Tibial nerve (tissue), 4 donors: ENCODE data around the gene GFRA4. TPM values are rescaled to one million over a fixed set of nuclear protein-coding genes. Genes with fewer than 3 reads are reported as not detected.

ENCODE experiments used
- DNase-seq, 2 donors: peaks; one replicate each; pipeline ENCODE4 v3.0.0-alpha.2; 2019; ENCODE audit warnings: low spot score in 2 of 2
- H3K27ac ChIP-seq, 4 donors: fragments of 200-600 bp; sonication (generic) in 3 of 4; one replicate each; pipeline ENCODE4 v1.5.1; 2017 to 2019; ENCODE audit warnings: mild to moderate bottlenecking in 1 of 4
- H3K27me3 ChIP-seq, 2 donors: fragments of 200-600 bp; sonication (generic) in 1 of 2; one replicate each; pipeline versions ENCODE4 v1.5.1 to v1.6.0; 2017 to 2019
- H3K36me3 ChIP-seq, 3 donors: fragments of 200-600 bp; sonication (generic); one replicate each; pipeline ENCODE4 v1.5.1; 2018 to 2019
- H3K4me1 ChIP-seq, 4 donors: fragments of 200-600 bp; sonication (generic) in 3 of 4; one replicate each; pipeline ENCODE4 v1.5.1; 2017 to 2019
- H3K4me3 ChIP-seq, 4 donors: fragments of 200-600 bp; sonication (generic) in 3 of 4; one replicate each; pipeline ENCODE4 v1.5.1; 2017 to 2019; ENCODE audit warnings: mild to moderate bottlenecking in 1 of 4, moderate library complexity in 1 of 4
- H3K9me3 ChIP-seq, 4 donors: fragments of 200-600 bp; sonication (generic) in 3 of 4; one replicate each; pipeline ENCODE4 v1.5.1; 2017 to 2019
- EP300 ChIP-seq, 2 donors: sonication (generic); formaldehyde crosslinking; IDR thresholded peaks; one replicate each; pipeline ENCODE4 v1.6.1; 2017; ENCODE audit warnings: antibody characterized with exemption in 2 of 2, mild to moderate bottlenecking in 1 of 2
- POLR2A ChIP-seq, 2 donors: fragments of 450-650 bp; IDR thresholded peaks; one replicate each; pipeline ENCODE4 v1.6.1; 2017; ENCODE audit warnings: antibody characterized with exemption in 2 of 2, mild to moderate bottlenecking in 2 of 2, moderate library complexity in 2 of 2
- WGBS, 2 donors: methylation state at CpG; one replicate each; pipeline ENCODE4 v1.1.5; 2018; 5-methylcytosine and 5-hydroxymethylcytosine counted together
- total RNA-seq, 4 donors: library from RNA; depleted of rRNA; stranded (reverse); fragments of >200 nt; gene quantifications; one replicate each; pipeline ENCODE4 v1.1.0, GENCODE V29; 2016
- TF ChIP-seq, protein P1 (sequence below), 5 experiments: fragments of 200-600 bp in 3 of 5; fragments of 450-650 bp in 2 of 5; sonication (generic) in 3 of 5; IDR thresholded peaks; one replicate each; pipeline ENCODE4 v1.5.1; 2016 to 2019; ENCODE audit warnings: antibody characterized with exemption in 5 of 5, mild to moderate bottlenecking in 3 of 5, moderate library complexity in 2 of 5

Gene GFRA4
- total RNA-seq, 4 donors from 2014 or later = not detected

DNA sequence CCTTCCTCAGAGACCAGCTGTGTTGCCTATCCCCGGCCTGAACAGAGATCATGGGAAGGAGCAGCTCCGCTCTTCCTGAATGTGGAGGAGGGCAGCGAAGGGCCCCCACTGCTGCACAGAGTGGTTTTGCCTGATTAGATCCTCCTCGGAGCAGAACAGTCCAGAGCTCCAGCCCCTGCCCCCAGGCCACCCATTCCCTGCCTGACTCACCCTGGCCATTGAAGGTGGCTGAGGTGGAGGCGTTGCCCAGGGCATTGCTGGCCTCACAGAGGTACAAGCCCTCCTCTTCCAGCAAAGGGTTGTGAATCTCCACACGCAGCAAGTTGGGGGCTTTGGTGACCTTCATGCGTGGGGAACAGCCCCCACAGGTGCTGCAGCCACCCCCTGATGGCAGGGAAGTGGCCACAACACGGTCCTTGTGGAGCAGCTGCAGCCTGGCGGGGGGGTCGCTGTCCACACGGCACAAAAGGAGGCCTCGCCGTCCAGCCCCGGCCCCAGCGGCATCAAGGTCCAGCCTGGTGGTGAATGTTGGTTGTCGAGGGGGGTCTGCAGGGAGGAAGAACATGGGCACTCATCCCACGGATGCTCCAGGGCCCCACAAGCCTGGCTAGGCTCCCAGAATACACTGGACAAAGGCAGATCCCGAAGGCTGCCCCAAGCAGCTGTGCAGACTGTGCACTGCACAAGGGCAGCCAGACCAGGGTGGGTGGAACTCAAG is 34.5 kb upstream of the GFRA4 start:
- Histone ChIP-seq H3K4me3 (no peak overlapping the region), H3K27ac (no peak overlapping the region), H3K4me1 (no peaks in the 10 kb centered on the region), H3K9me3 (peaks cover 0 to 8% (median 0%) of the 10 kb centered on the region in 4 donors), H3K27me3 (no peaks in the 10 kb centered on the region), H3K36me3 (no peaks in the 10 kb centered on the region)
- DNase-seq = no peak
- TF ChIP-seq POLR2A (IDR thresholded peaks at IDR 0.05) (no peak), EP300 (IDR thresholded peaks at IDR 0.05) (no peak)
- TF ChIP-seq, protein P1, sequence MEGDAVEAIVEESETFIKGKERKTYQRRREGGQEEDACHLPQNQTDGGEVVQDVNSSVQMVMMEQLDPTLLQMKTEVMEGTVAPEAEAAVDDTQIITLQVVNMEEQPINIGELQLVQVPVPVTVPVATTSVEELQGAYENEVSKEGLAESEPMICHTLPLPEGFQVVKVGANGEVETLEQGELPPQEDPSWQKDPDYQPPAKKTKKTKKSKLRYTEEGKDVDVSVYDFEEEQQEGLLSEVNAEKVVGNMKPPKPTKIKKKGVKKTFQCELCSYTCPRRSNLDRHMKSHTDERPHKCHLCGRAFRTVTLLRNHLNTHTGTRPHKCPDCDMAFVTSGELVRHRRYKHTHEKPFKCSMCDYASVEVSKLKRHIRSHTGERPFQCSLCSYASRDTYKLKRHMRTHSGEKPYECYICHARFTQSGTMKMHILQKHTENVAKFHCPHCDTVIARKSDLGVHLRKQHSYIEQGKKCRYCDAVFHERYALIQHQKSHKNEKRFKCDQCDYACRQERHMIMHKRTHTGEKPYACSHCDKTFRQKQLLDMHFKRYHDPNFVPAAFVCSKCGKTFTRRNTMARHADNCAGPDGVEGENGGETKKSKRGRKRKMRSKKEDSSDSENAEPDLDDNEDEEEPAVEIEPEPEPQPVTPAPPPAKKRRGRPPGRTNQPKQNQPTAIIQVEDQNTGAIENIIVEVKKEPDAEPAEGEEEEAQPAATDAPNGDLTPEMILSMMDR (IDR thresholded peaks at IDR 0.05) = no peak
- 75 to 76% methylated on average over 15 of the region's 18 CpGs for WGBS, 2 donors

DNA sequence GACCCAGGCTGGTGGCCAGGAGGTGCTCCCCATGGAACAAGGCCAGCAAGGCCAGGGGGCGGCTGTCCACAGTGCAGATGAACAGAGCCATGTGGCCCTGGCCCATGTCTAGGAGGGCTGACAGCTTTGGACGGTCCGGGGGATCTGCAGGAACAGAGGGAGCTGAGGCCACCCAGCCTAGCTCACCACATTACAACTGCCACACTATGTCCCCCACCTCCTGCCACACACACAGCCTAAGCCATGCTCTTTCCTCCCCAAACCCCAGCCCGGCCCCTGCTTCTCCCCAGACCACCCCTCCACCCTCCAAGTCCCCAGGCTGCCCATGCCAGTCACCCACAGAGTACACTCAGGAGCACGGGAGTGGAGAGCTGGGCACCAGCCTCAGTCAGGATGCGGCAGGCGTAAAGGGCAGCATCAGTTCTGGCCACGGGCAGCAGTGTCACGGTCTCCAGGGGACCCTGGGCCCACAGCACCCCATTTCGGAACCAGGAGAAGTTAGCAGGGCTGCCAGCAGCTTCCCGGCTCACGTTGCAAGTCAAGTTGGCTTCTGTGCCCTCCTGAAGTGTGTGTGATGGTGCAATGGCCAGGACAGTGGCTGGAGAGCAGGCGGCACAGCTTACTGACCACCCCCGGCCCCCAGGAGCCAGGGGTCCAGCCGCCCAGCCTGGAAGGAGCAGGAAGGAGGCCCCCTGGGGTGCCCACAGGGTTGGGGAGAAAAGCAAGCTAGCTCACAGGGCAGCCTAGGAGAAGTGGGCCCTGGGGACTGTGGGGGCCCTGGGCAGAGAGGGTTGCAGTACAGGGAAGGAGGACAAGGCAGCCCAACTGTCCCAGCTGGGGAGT is 33.8 kb upstream of the GFRA4 start:
- Histone ChIP-seq H3K27me3 (no peaks in the 10 kb centered on the region), H3K36me3 (no peaks in the 10 kb centered on the region), H3K9me3 (peaks cover 0 to 8% (median 0%) of the 10 kb centered on the region in 4 donors), H3K4me1 (no peaks in the 10 kb centered on the region), H3K27ac (no peak overlapping the region), H3K4me3 (no peak overlapping the region)
- TF ChIP-seq POLR2A (IDR thresholded peaks at IDR 0.05) (no peak), EP300 (IDR thresholded peaks at IDR 0.05) (no peak)
- TF ChIP-seq, protein P1 (IDR thresholded peaks at IDR 0.05) = no peak
- WGBS, 2 donors = 86 to 92% methylated on average over 14 to 15 of the region's 15 CpGs
- DNase-seq = no peak

DNA sequence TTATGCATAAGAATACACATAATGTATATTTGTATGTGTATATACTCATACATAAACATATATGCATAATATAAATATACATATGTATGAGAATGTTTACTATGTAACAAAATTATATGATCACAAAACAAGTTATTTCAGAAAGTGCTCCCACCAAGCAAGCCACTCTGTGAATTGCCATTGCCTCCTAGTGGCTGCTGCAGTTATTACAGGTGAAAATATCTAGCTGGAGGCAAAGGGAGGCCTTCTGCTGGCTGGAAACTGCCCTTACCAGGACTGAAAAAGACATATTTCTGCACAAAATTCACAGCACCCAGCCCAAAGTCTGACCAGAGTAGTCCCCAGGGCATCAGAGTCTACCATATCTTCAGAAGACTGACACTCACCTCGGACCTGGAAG is 33.0 kb upstream of the GFRA4 start:
- Histone ChIP-seq H3K4me3 (no peak overlapping the region), H3K4me1 (no peaks in the 10 kb centered on the region), H3K27me3 (no peaks in the 10 kb centered on the region), H3K9me3 (peaks cover 0 to 8% (median 0%) of the 10 kb centered on the region in 4 donors), H3K36me3 (no peaks in the 10 kb centered on the region), H3K27ac (no peak overlapping the region)
- 92 to 100% methylated on average over 1 of the region's 1 CpG for WGBS, 2 donors
- TF ChIP-seq EP300 (IDR thresholded peaks at IDR 0.05) = no peak
- TF ChIP-seq, protein P1 (IDR thresholded peaks at IDR 0.05) = peak in 1 of 5 experiments; percentile 9
- no peak for TF ChIP-seq POLR2A (IDR thresholded peaks at IDR 0.05)
- DNase-seq = no peak

DNA sequence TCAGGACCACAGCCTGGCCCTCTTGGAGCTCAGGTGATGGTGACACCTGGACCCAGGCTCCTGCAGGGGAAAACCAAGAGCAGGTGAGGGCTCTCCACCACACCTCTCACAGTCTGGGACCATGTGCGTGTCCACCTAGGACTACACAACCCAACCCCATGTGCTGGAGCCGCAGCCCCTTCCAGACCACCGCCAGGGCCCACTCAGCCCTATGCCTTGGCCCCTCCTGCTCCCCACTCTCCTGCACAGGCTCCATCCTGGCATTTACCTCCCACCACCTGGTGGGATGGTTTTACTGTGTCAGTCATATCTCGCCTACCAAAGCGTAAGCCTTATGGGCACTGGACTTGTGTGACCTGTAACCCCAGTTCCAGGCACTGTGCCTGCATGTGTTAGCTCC is 31.7 kb upstream of the GFRA4 start:
- WGBS, 2 donors = 90 to 93% methylated on average over 5 of the region's 5 CpGs
- Histone ChIP-seq H3K36me3 (no peaks in the 10 kb centered on the region), H3K4me1 (no peaks in the 10 kb centered on the region), H3K4me3 (no peak overlapping the region), H3K27ac (no peak overlapping the region), H3K27me3 (no peaks in the 10 kb centered on the region), H3K9me3 (peaks cover 0 to 8% (median 0%) of the 10 kb centered on the region in 4 donors)
- TF ChIP-seq POLR2A (IDR thresholded peaks at IDR 0.05) = no peak
- TF ChIP-seq, protein P1 (IDR thresholded peaks at IDR 0.05) = no peak
- no peak for DNase-seq

DNA sequence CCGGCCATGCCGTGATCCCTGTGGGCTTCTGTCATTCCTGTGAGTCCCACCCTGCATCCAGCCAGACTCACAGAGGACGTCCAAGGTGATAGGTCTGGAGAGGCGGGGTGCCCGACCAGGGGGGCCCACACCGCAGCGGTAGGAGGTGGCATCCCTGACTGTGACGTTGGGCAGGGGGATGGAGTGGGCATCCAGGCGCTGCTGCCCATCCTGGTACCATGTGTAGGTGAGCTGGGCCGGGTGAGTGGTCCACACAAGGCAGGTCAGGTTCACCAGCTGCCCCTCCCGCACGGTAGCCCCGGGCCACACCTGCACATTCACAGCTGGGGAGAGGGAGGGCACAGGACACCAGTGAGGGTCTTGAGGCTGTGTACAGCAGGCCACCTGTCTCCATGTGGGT is 30.2 kb upstream of the GFRA4 start:
- H3K4me1 ChIP-seq = peaks cover 0 to 2% (median 0%) of the 10 kb centered on the region in 4 donors
- TF ChIP-seq, protein P1 (IDR thresholded peaks at IDR 0.05) = no peak
- TF ChIP-seq POLR2A (IDR thresholded peaks at IDR 0.05) (no peak), EP300 (IDR thresholded peaks at IDR 0.05) (no peak)
- peaks cover 0 to 8% (median 0%) of the 10 kb centered on the region in 4 donors for H3K9me3 ChIP-seq
- no peaks in the 10 kb centered on the region for H3K36me3 ChIP-seq
- H3K27ac ChIP-seq = no peak overlapping the region
- no peak for DNase-seq
- no peaks in the 10 kb centered on the region for H3K27me3 ChIP-seq
- H3K4me3 ChIP-seq = no peak overlapping the region
- 86 to 94% methylated on average over 4 to 13 of the region's 13 CpGs for WGBS, 2 donors
